CD14-positive monocyte (primary cell): ENCODE results near the gene CLRN2. TPM values are rescaled to one million over a fixed set of nuclear protein-coding genes. Genes with fewer than 3 reads are reported as not detected.

ENCODE experiments used
- DNase-seq, 3 donors: peaks; one replicate each; pipeline ENCODE4 v3.0.0-alpha.2; 2011 to 2022
- H2AFZ ChIP-seq: 2 replicates; pipeline ENCODE4 v1.6.0; 2012; ENCODE audit warnings: mild to moderate bottlenecking, low read depth, low read length, inconsistent platforms; ENCODE audit not compliant: insufficient read depth, poor library complexity, severe bottlenecking
- H3K27ac ChIP-seq, 2 donors: 1 replicate in 1 of 2; 2 replicates in 1 of 2; pipeline ENCODE4 v1.5.1; 2012 to 2013; ENCODE audit warnings: low read length in 2 of 2, control low read depth in 1 of 2, inconsistent platforms in 1 of 2, low read depth in 1 of 2, mild to moderate bottlenecking in 1 of 2
- H3K27me3 ChIP-seq, 2 donors: one replicate each; pipeline versions ENCODE4 v1.6.0 to v1.6.1; 2011 to 2013; ENCODE audit warnings: low read length in 2 of 2; ENCODE audit not compliant: control insufficient read depth in 2 of 2, insufficient read depth in 2 of 2
- H3K36me3 ChIP-seq, 2 donors: replicated peaks in 1 of 2; 1 replicate in 1 of 2; 2 replicates in 1 of 2; pipeline versions ENCODE4 v1.5.1 to v1.6.1; 2012 to 2013; ENCODE audit warnings: low read length in 2 of 2, control low read depth in 1 of 2, inconsistent platforms in 1 of 2, mild to moderate bottlenecking in 1 of 2; ENCODE audit not compliant: insufficient read depth in 2 of 2, control insufficient read depth in 1 of 2
- H3K4me1 ChIP-seq, 2 donors: 1 replicate in 1 of 2; 2 replicates in 1 of 2; pipeline versions ENCODE4 v1.5.1 to v1.6.1; 2012 to 2013; ENCODE audit warnings: low read length in 2 of 2, control low read depth in 1 of 2, inconsistent platforms in 1 of 2, mild to moderate bottlenecking in 1 of 2, moderate library complexity in 1 of 2; ENCODE audit not compliant: insufficient read depth in 2 of 2, control insufficient read depth in 1 of 2
- H3K4me2 ChIP-seq: replicated peaks from 2 replicates; pipeline ENCODE3; 2012; ENCODE audit warnings: low read length, moderate library complexity, mild to moderate bottlenecking; ENCODE audit not compliant: poor library complexity, severe bottlenecking; ENCODE audit errors: extremely low read depth
- H3K4me3 ChIP-seq, 3 experiments: fragments of 200-600 bp in 1 of 3; sonication (generic) in 1 of 3; replicated peaks in 1 of 3; 1 replicate in 2 of 3; 2 replicates in 1 of 3; pipeline ENCODE4 v1.5.1; 2011 to 2013; ENCODE audit warnings: low read length in 3 of 3, mild to moderate bottlenecking in 3 of 3, control low read depth in 2 of 3, low read depth in 2 of 3, inconsistent platforms in 1 of 3, moderate library complexity in 1 of 3
- H3K79me2 ChIP-seq: 2 replicates; pipeline ENCODE4 v1.6.0; 2012; ENCODE audit warnings: mild to moderate bottlenecking, control low read depth, inconsistent platforms, low read length, moderate library complexity; ENCODE audit not compliant: insufficient read depth
- H3K9ac ChIP-seq: 2 replicates; pipeline ENCODE4 v1.6.0; 2017; ENCODE audit warnings: low read length, mild to moderate bottlenecking; ENCODE audit not compliant: insufficient read depth, poor library complexity, severe bottlenecking
- H3K9me3 ChIP-seq, 2 donors: replicated peaks in 1 of 2; 1 replicate in 1 of 2; 2 replicates in 1 of 2; pipeline versions ENCODE4 v1.5.1 to v1.6.1; 2012 to 2013; ENCODE audit warnings: low read length in 2 of 2, control low read depth in 1 of 2; ENCODE audit not compliant: control insufficient read depth in 1 of 2, insufficient read depth in 1 of 2
- H4K20me1 ChIP-seq: 2 replicates; pipeline ENCODE4 v1.6.0; 2012; ENCODE audit warnings: mild to moderate bottlenecking, low read length, control low read depth, moderate library complexity; ENCODE audit not compliant: insufficient read depth
- H3K27ac Mint-ChIP-seq, 7 donors: one replicate each; pipeline ENCODE4 v1.8.0; 2020; ENCODE audit warnings: mild to moderate bottlenecking in 7 of 7, mixed read lengths in 7 of 7, moderate library complexity in 6 of 7, inconsistent platforms in 2 of 7
- H3K27me3 Mint-ChIP-seq, 3 donors: one replicate each; pipeline ENCODE4 v1.8.0; 2021 to 2022; ENCODE audit warnings: low read depth in 3 of 3, mild to moderate bottlenecking in 3 of 3, mixed read lengths in 3 of 3, moderate library complexity in 3 of 3, inconsistent platforms in 1 of 3
- H3K36me3 Mint-ChIP-seq, 2 donors: one replicate each; pipeline ENCODE4 v1.8.0; 2020; ENCODE audit warnings: mixed read lengths in 2 of 2, inconsistent platforms in 1 of 2, mild to moderate bottlenecking in 1 of 2
- H3K4me1 Mint-ChIP-seq: one replicate; pipeline ENCODE4 v1.8.0; 2020; ENCODE audit warnings: mild to moderate bottlenecking, mixed read lengths
- H3K4me3 Mint-ChIP-seq, 2 donors: one replicate each; pipeline ENCODE4 v1.8.0; 2020; ENCODE audit warnings: mild to moderate bottlenecking in 2 of 2, mixed read lengths in 2 of 2, moderate library complexity in 1 of 2
- H3K9me3 Mint-ChIP-seq, 7 donors: one replicate each; pipeline ENCODE4 v1.8.0; 2020 to 2022; ENCODE audit warnings: mixed read lengths in 7 of 7, mild to moderate bottlenecking in 6 of 7, moderate library complexity in 6 of 7, inconsistent platforms in 2 of 7
- CTCF ChIP-seq: fragments of 200-600 bp; IDR thresholded peaks from one replicate; pipeline ENCODE4 v1.8.0; 2022; ENCODE audit warnings: antibody characterized with exemption, mild to moderate bottlenecking
- WGBS: methylation state at CpG from one replicate; pipeline ENCODE4 v1.1.5; 2013; ENCODE audit warnings: missing lambda C conversion rate; ENCODE audit not compliant: insufficient coverage; 5-methylcytosine and 5-hydroxymethylcytosine counted together
- intact Hi-C, 2 donors: fragments of 100-400 bp; cut with micrococcal nuclease; formaldehyde crosslinking; loops; one replicate each; pipeline versions ENCODE4 v1.15.0 to v1.15.1; 2023
- polyA plus RNA-seq, 3 donors: library from polyadenylated mRNA; depleted of rRNA in 1 of 3; unstranded in 2 of 3; stranded (reverse) in 1 of 3; fragments of 300-500 nt in 2 of 3; fragments of >200 nt in 1 of 3; fragmentation: Illumina TruSeq in 2 of 3; gene quantifications; 1 replicate in 2 of 3; 2 replicates in 1 of 3; pipeline ENCODE4 v1.2.3, GENCODE V29; 2012 to 2021

The CLRN2 gene
- polyA plus RNA-seq, 3 donors, result not detected

GRCh38 chr4:17560065-17560673 lies 45.2 kb downstream of the CLRN2 start:
- Mint-ChIP-seq H3K4me1 (no peaks in the 10 kb centered on the region), H3K4me3 (no peak overlapping the region), H3K27ac (peak overlapping the region in 1 of 7 donors; percentile 88), H3K27me3 (peaks cover 1 to 8% (median 3%) of the 10 kb centered on the region in 3 donors), H3K36me3 (no peaks in the 10 kb centered on the region), H3K9me3 (no peaks in the 10 kb centered on the region)
- no peak for TF ChIP-seq CTCF
- no peak overlapping the region for H2AFZ ChIP-seq
- H4K20me1 ChIP-seq, result no peaks in the 10 kb centered on the region
- no peaks in the 10 kb centered on the region for H3K36me3 ChIP-seq
- H3K79me2 ChIP-seq, result no peaks in the 10 kb centered on the region
- no peak overlapping the region for H3K4me2 ChIP-seq
- H3K4me3 ChIP-seq, result no peak overlapping the region
- H3K27ac ChIP-seq, result no peak overlapping the region
- no peaks in the 10 kb centered on the region for H3K4me1 ChIP-seq
- no peak for DNase-seq
- no peaks in the 10 kb centered on the region for H3K9me3 ChIP-seq
- intact Hi-C loops, result no loop called here
- WGBS, result 83% methylated on average over 3 of the region's 6 CpGs
- H3K9ac ChIP-seq, result no peak overlapping the region
- H3K27me3 ChIP-seq, result no peaks in the 10 kb centered on the region

- Mint-ChIP-seq H3K36me3 (no peaks in the 10 kb centered on the region), H3K9me3 (no peaks in the 10 kb centered on the region), H3K27me3 (peaks cover 1 to 7% (median 2%) of the 10 kb centered on the region in 3 donors), H3K4me1 (no peaks in the 10 kb centered on the region), H3K27ac (no peak overlapping the region), H3K4me3 (no peak overlapping the region)
- H3K79me2 ChIP-seq, result no peaks in the 10 kb centered on the region
- H3K4me3 ChIP-seq, result no peak overlapping the region
- no peak for DNase-seq
- H3K4me2 ChIP-seq, result no peak overlapping the region
- H3K9me3 ChIP-seq, result no peaks in the 10 kb centered on the region
- H4K20me1 ChIP-seq, result no peaks in the 10 kb centered on the region
- H2AFZ ChIP-seq, result no peak overlapping the region
- H3K27me3 ChIP-seq, result no peaks in the 10 kb centered on the region
- no peaks in the 10 kb centered on the region for H3K4me1 ChIP-seq
- H3K9ac ChIP-seq, result no peak overlapping the region
- 94% methylated on average over 5 of the region's 8 CpGs for whole genome bisulfite sequencing
- no peak for TF ChIP-seq CTCF
- intact Hi-C loops, result no loop called here
- H3K36me3 ChIP-seq, result no peaks in the 10 kb centered on the region
- H3K27ac ChIP-seq, result no peak overlapping the region
Measured at GRCh38 chr4:17561195-17561909, 46.4 kb downstream of the CLRN2 start.
